ENCODE data around the gene INAFM1. TPM values are rescaled to one million over a fixed set of nuclear protein-coding genes. Genes with fewer than 3 reads are reported as not detected.

The INAFM1 gene
- total and polyA plus RNA-seq, 8 donors = 1.8 to 48.0 (median 7.7) TPM; not detected in 1

GRCh38 chr19:47230054-47230920 is 44.4 kb upstream of the INAFM1 start:
- Histone ChIP-seq H3K27ac (peak overlapping the region; percentile 96 to 100 (median 99)), H3K4me1 (peaks cover 57 to 73% (median 61%) of the 10 kb centered on the region in 4 donors), H3K27me3 (no peaks in the 10 kb centered on the region)

GRCh38 chr19:47230921-47231214 is 43.8 kb upstream of the INAFM1 start, which contains the start of gene BBC3:
BBC3 (minus strand) TSS chr19:47231199; CDS start chr19:47228431, 2,768 bp downstream.
- no peak for DNase-seq
- Histone ChIP-seq H3K27me3 (no peaks in the 10 kb centered on the region), H3K36me3 (no peaks in the 10 kb centered on the region), H3K4me3 (peak within 1 kb of the TSS; percentile 74 to 99 (median 97)), H3K27ac (peak within 1 kb of the TSS; percentile 96 to 100 (median 99)), H3K4me1 (peaks cover 52 to 68% (median 56%) of the 10 kb centered on the region in 4 donors), H3K9me3 (no peaks in the 10 kb centered on the region)
- intact Hi-C loops (cut with DNase I; ENCODE audit: low total_unique reads) = no loop called here
- 1 to 5% (median 1%) methylated on average over 4 to 40 of the region's 43 CpGs; no CpG with 5 or more reads in 2 of the 5 donors for WGBS, 5 donors
- no peak for TF ChIP-seq CTCF (IDR thresholded peaks at IDR 0.05)
- TF ChIP-seq POLR2A (IDR thresholded peaks at IDR 0.05) = no peak
- TF ChIP-seq POLR2AphosphoS5 (IDR thresholded peaks at IDR 0.05) = no peak
- no peak for TF ChIP-seq EP300 (IDR thresholded peaks at IDR 0.05)

More at GRCh38 chr19:47230054-47230920, 44.4 kb upstream of the INAFM1 start:
- peak; percentile 74 to 84 for DNase-seq
- no peaks in the 10 kb centered on the region for H3K9me3 ChIP-seq
- no peak for TF ChIP-seq POLR2A (IDR thresholded peaks at IDR 0.05)
- peak in 5 of 7 experiments; percentile 26 to 98 (median 78) for TF ChIP-seq CTCF (IDR thresholded peaks at IDR 0.05)
- intact Hi-C loops (cut with DNase I; ENCODE audit: low total_unique reads) = no loop called here
- H3K36me3 ChIP-seq = no peaks in the 10 kb centered on the region
- 0 to 1% (median 1%) methylated on average over 9 to 84 of the region's 84 CpGs for WGBS, 5 donors
- H3K4me3 ChIP-seq = peak overlapping the region; percentile 74 to 99 (median 97)

GRCh38 chr19:47231215-47232054 is 43.2 kb upstream of the INAFM1 start:
- peak overlapping the region; percentile 83 to 99 (median 91) for H3K27ac ChIP-seq
- TF ChIP-seq CTCF (IDR thresholded peaks at IDR 0.05) (no peak), POLR2AphosphoS5 (IDR thresholded peaks at IDR 0.05) (peak; percentile 13 to 62 (median 21))
- WGBS, 5 donors = 2 to 23% (median 7%) methylated on average over 3 to 51 of the region's 51 CpGs
- intact Hi-C loops (cut with DNase I; ENCODE audit: low total_unique reads) = no loop called here
- H3K9me3 ChIP-seq = no peaks in the 10 kb centered on the region
- peak overlapping the region; percentile 74 to 99 (median 97) for H3K4me3 ChIP-seq
- peaks cover 48 to 64% (median 52%) of the 10 kb centered on the region in 4 donors for H3K4me1 ChIP-seq
- H3K36me3 ChIP-seq = no peaks in the 10 kb centered on the region
- DNase-seq = peak; percentile 93 to 95
- H3K27me3 ChIP-seq = no peaks in the 10 kb centered on the region

Measured in stomach (tissue), 9 donors.